Trophoblast cell (in vitro differentiated cells and primary cell): ENCODE measurements around the gene RNF32.

Experiments
- DNase-seq, 2 donors: peaks; one replicate each; pipeline ENCODE4 v3.0.0-alpha.2; 2016
- H2AFZ ChIP-seq: 2 replicates; pipeline ENCODE4 v1.6.1; 2013; ENCODE audit warnings: low read length, moderate library complexity, mild to moderate bottlenecking; ENCODE audit not compliant: insufficient read depth, poor library complexity
- H2AK5ac ChIP-seq: 2 replicates; pipeline ENCODE4 v1.6.1; 2013; ENCODE audit warnings: mild to moderate bottlenecking, low read length
- H2BK120ac ChIP-seq: 2 replicates; pipeline ENCODE4 v1.6.1; 2013; ENCODE audit warnings: low read length, mild to moderate bottlenecking, moderate library complexity; ENCODE audit not compliant: insufficient read depth, poor library complexity
- H2BK12ac ChIP-seq: 2 replicates; pipeline ENCODE4 v1.6.1; 2013; ENCODE audit warnings: mild to moderate bottlenecking, low read length, moderate library complexity
- H2BK5ac ChIP-seq: 2 replicates; pipeline ENCODE4 v1.6.1; 2013; ENCODE audit warnings: low read length, low read depth, moderate library complexity, mild to moderate bottlenecking; ENCODE audit not compliant: poor library complexity
- H3K14ac ChIP-seq: 2 replicates; pipeline ENCODE4 v1.6.1; 2013; ENCODE audit warnings: mild to moderate bottlenecking, low read length
- H3K18ac ChIP-seq: 2 replicates; pipeline ENCODE4 v1.6.1; 2013; ENCODE audit warnings: mild to moderate bottlenecking, low read length
- H3K23ac ChIP-seq: 2 replicates; pipeline ENCODE4 v1.6.1; 2013; ENCODE audit warnings: low read length
- H3K27ac ChIP-seq: 2 replicates; pipeline ENCODE4 v1.5.1; 2013; ENCODE audit warnings: low read depth, mild to moderate bottlenecking, inconsistent platforms, low read length, moderate library complexity
- H3K27me3 ChIP-seq: 2 replicates; pipeline ENCODE4 v1.6.1; 2013; ENCODE audit warnings: inconsistent platforms, mild to moderate bottlenecking, low read length, moderate library complexity; ENCODE audit not compliant: insufficient read depth
- H3K36me3 ChIP-seq, 2 experiments: 1 replicate in 1 of 2; 2 replicates in 1 of 2; pipeline ENCODE4 v1.6.1; 2013; ENCODE audit warnings: low read length in 2 of 2, mild to moderate bottlenecking in 2 of 2, moderate library complexity in 1 of 2; ENCODE audit not compliant: insufficient read depth in 2 of 2, control insufficient read depth in 1 of 2
- H3K4ac ChIP-seq: 2 replicates; pipeline ENCODE4 v1.6.1; 2013; ENCODE audit warnings: low read depth, mild to moderate bottlenecking, low read length, moderate library complexity
- H3K4me1 ChIP-seq, 2 experiments: 1 replicate in 1 of 2; 2 replicates in 1 of 2; pipeline ENCODE4 v1.6.1; 2013; ENCODE audit warnings: low read length in 2 of 2, mild to moderate bottlenecking in 2 of 2, moderate library complexity in 1 of 2; ENCODE audit not compliant: insufficient read depth in 2 of 2, control insufficient read depth in 1 of 2
- H3K4me2 ChIP-seq: 2 replicates; pipeline ENCODE4 v1.6.1; 2013; ENCODE audit warnings: inconsistent platforms, mild to moderate bottlenecking, low read length, moderate library complexity
- H3K4me3 ChIP-seq: 2 replicates; pipeline ENCODE4 v1.5.1; 2013; ENCODE audit warnings: mild to moderate bottlenecking, low read depth, low read length, inconsistent platforms
- H3K79me1 ChIP-seq: one replicate; pipeline ENCODE4 v1.6.1; 2013; ENCODE audit warnings: low read length
- H3K79me2 ChIP-seq: 2 replicates; pipeline ENCODE4 v1.6.1; 2013; ENCODE audit warnings: low read length, mild to moderate bottlenecking; ENCODE audit not compliant: control insufficient read depth, insufficient read depth, poor library complexity
- H3K9ac ChIP-seq: 2 replicates; pipeline ENCODE4 v1.6.1; 2013; ENCODE audit warnings: mild to moderate bottlenecking, low read length
- H3K9me3 ChIP-seq: 2 replicates; pipeline ENCODE4 v1.6.1; 2013; ENCODE audit warnings: low read depth, mild to moderate bottlenecking, control low read depth, inconsistent platforms, low read length; ENCODE audit not compliant: insufficient read depth
- H4K12ac ChIP-seq: 2 replicates; pipeline ENCODE4 v1.6.1; 2013; ENCODE audit warnings: low read depth, mild to moderate bottlenecking, low read length, moderate library complexity
- H4K8ac ChIP-seq: 2 replicates; pipeline ENCODE4 v1.6.1; 2013; ENCODE audit warnings: low read depth, mild to moderate bottlenecking, low read length, moderate library complexity
- H4K91ac ChIP-seq: one replicate; pipeline ENCODE4 v1.6.1; 2013; ENCODE audit warnings: low read depth, mild to moderate bottlenecking, low read length, moderate library complexity
- WGBS: extraction: QIAGEN DNeasy Blood & Tissue Kit; methylation state at CpG from one replicate; pipeline ENCODE4 v1.1.7; 2013; ENCODE audit warnings: missing lambda C conversion rate; ENCODE audit not compliant: insufficient read length, insufficient coverage; ENCODE audit errors: extremely low coverage; 5-methylcytosine and 5-hydroxymethylcytosine counted together

RNF32 gene

DNA sequence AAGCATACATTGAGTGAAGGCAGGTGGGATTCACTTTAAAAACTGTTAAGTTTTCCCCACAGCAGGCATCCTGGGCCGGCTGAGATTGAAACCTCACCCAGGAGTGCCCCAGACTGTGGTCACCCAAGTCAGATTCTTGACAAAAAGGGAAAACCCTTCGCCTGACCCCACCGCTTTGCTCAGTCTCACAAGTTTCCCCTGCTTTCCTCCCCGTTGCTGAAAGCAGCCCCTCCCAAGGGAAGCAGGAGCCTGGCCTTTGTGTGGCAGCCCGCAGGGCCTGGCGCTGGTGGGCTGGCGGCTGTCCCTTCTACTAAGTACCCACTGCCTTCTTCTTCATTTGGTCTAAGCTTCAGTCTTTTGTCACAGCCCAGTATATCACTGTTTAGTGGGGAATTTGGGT, 16.0 kb downstream of the RNF32 start:
- H2BK5ac ChIP-seq, result no peak overlapping the region
- no peaks in the 10 kb centered on the region for H3K79me1 ChIP-seq
- no peak overlapping the region for H3K27ac ChIP-seq
- H3K27me3 ChIP-seq, result no peaks in the 10 kb centered on the region
- H3K23ac ChIP-seq, result no peak overlapping the region
- DNase-seq, result no peak
- no peaks in the 10 kb centered on the region for H3K36me3 ChIP-seq
- no peak overlapping the region for H3K4me3 ChIP-seq
- H2AFZ ChIP-seq, result no peak overlapping the region
- H4K12ac ChIP-seq, result no peak overlapping the region
- no peak overlapping the region for H2AK5ac ChIP-seq
- no peaks in the 10 kb centered on the region for H3K79me2 ChIP-seq
- WGBS, result no CpG with 5 or more reads among the region's 7 CpGs
- no peak overlapping the region for H4K91ac ChIP-seq
- H3K9me3 ChIP-seq, result no peaks in the 10 kb centered on the region
- no peaks in the 10 kb centered on the region for H3K4me1 ChIP-seq
- no peak overlapping the region for H3K14ac ChIP-seq
- no peak overlapping the region for H3K4me2 ChIP-seq
- no peak overlapping the region for H3K4ac ChIP-seq
- H4K8ac ChIP-seq, result no peak overlapping the region
- no peak overlapping the region for H2BK120ac ChIP-seq
- no peak overlapping the region for H2BK12ac ChIP-seq
- H3K9ac ChIP-seq, result no peak overlapping the region
- no peak overlapping the region for H3K18ac ChIP-seq

DNA sequence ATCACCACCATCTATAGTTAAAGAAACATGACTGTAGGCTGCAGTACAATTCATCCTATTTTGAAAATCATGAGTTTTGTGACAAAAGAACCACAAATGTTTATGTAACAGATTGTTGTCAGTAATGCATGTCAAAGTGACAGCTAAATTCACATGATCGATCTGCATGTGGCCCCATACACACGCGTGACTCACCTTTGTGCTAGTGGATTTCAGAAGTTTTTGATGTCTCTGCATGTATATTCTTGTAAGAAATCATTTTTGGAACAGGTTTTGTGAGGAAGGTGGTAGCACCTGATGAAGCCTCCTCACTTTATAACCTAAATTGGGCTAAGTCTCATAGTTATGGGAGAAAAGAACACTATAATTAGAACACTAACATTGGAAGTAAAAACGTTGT, 17.1 kb downstream of the RNF32 start:
- H3K4me1 ChIP-seq, result no peaks in the 10 kb centered on the region
- no peaks in the 10 kb centered on the region for H3K27me3 ChIP-seq
- no peak overlapping the region for H4K12ac ChIP-seq
- H2AK5ac ChIP-seq, result no peak overlapping the region
- H3K9me3 ChIP-seq, result no peaks in the 10 kb centered on the region
- WGBS, result no CpG with 5 or more reads among the region's 4 CpGs
- no peak overlapping the region for H4K91ac ChIP-seq
- H3K79me1 ChIP-seq, result no peaks in the 10 kb centered on the region
- no peak overlapping the region for H4K8ac ChIP-seq
- H2BK12ac ChIP-seq, result no peak overlapping the region
- H3K36me3 ChIP-seq, result no peaks in the 10 kb centered on the region
- H3K14ac ChIP-seq, result no peak overlapping the region
- H3K9ac ChIP-seq, result no peak overlapping the region
- H3K79me2 ChIP-seq, result no peaks in the 10 kb centered on the region
- H2AFZ ChIP-seq, result no peak overlapping the region
- H2BK120ac ChIP-seq, result no peak overlapping the region
- H3K4me3 ChIP-seq, result no peak overlapping the region
- H3K18ac ChIP-seq, result no peak overlapping the region
- no peak overlapping the region for H2BK5ac ChIP-seq
- DNase-seq, result no peak
- no peak overlapping the region for H3K27ac ChIP-seq
- no peak overlapping the region for H3K4ac ChIP-seq
- no peak overlapping the region for H3K23ac ChIP-seq
- H3K4me2 ChIP-seq, result no peak overlapping the region

DNA sequence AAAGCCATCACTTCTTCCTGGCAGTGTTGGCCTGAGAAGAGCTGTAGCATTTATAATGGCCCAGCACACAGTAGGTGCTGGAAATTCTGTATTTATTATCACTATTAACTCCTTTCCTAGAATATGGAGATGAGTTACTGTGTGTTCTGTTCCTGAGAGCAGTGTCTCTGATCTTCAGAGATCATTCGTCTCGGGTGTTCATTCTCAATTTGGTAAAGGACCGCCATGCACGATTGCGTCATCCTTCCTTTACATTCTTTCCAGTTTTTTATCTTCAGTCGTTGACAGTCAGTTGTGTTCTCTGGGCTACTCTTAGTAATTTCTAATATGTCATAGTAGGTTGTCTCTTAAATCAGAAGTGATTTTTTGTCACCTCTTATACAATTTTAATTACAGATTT, 18.6 kb downstream of the RNF32 start:
- no peak overlapping the region for H3K4me2 ChIP-seq
- no CpG with 5 or more reads among the region's 6 CpGs for WGBS
- no peak overlapping the region for H2BK12ac ChIP-seq
- H2BK120ac ChIP-seq, result no peak overlapping the region
- H3K9me3 ChIP-seq, result no peaks in the 10 kb centered on the region
- no peak overlapping the region for H4K91ac ChIP-seq
- H3K36me3 ChIP-seq, result no peaks in the 10 kb centered on the region
- H3K4ac ChIP-seq, result no peak overlapping the region
- H3K18ac ChIP-seq, result no peak overlapping the region
- H3K14ac ChIP-seq, result no peak overlapping the region
- no peak overlapping the region for H2BK5ac ChIP-seq
- H2AK5ac ChIP-seq, result no peak overlapping the region
- H2AFZ ChIP-seq, result no peak overlapping the region
- no peak overlapping the region for H3K4me3 ChIP-seq
- DNase-seq, result peak in 1 of 2 donors; percentile 45
- no peak overlapping the region for H4K8ac ChIP-seq
- H3K79me2 ChIP-seq, result no peaks in the 10 kb centered on the region
- no peaks in the 10 kb centered on the region for H3K79me1 ChIP-seq
- no peaks in the 10 kb centered on the region for H3K27me3 ChIP-seq
- H3K9ac ChIP-seq, result no peak overlapping the region
- no peak overlapping the region for H4K12ac ChIP-seq
- no peaks in the 10 kb centered on the region for H3K4me1 ChIP-seq
- H3K23ac ChIP-seq, result no peak overlapping the region
- H3K27ac ChIP-seq, result no peak overlapping the region

DNA sequence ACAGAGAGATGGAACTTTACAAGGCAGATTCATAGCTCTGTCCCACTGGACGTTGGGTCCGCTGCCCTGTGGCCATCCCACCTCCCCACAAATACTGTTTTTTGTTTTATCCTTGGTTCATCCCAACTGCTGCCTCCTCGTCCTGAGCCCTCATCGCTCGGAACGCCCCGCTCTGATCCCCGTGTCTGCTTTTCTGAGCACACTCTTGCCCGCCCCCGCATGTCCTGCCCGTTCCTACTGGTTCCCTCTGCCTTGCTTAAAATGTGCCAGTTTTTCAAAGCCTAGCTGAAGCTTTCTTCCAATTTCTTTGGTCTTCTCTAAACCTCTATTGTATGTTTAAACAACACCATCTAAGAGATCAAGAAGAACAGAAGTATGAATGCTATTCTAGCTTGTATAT, 19.4 kb downstream of the RNF32 start:
- H2BK12ac ChIP-seq, result no peak overlapping the region
- no peak overlapping the region for H3K4me3 ChIP-seq
- H3K36me3 ChIP-seq, result no peaks in the 10 kb centered on the region
- WGBS, result no CpG with 5 or more reads among the region's 11 CpGs
- H4K12ac ChIP-seq, result no peak overlapping the region
- no peak overlapping the region for H3K9ac ChIP-seq
- no peak overlapping the region for H2BK5ac ChIP-seq
- H3K27ac ChIP-seq, result no peak overlapping the region
- no peaks in the 10 kb centered on the region for H3K79me2 ChIP-seq
- no peak overlapping the region for H3K23ac ChIP-seq
- H3K4me2 ChIP-seq, result no peak overlapping the region
- no peak overlapping the region for H2AK5ac ChIP-seq
- no peak overlapping the region for H2BK120ac ChIP-seq
- no peaks in the 10 kb centered on the region for H3K4me1 ChIP-seq
- H3K79me1 ChIP-seq, result no peaks in the 10 kb centered on the region
- no peak for DNase-seq
- no peak overlapping the region for H2AFZ ChIP-seq
- no peak overlapping the region for H3K14ac ChIP-seq
- H3K4ac ChIP-seq, result no peak overlapping the region
- no peak overlapping the region for H4K8ac ChIP-seq
- no peak overlapping the region for H4K91ac ChIP-seq
- H3K9me3 ChIP-seq, result no peaks in the 10 kb centered on the region
- H3K18ac ChIP-seq, result no peak overlapping the region
- no peaks in the 10 kb centered on the region for H3K27me3 ChIP-seq
